HG03432 (cell line): Measurements from ENCODE around the gene DUX4.
A peak's percentile ranks its signal among the peaks of the same experiment; 100 is the strongest.
"Not testable (repeated sequence)": the region's sequence is repeated elsewhere in the genome, so short reads cannot be mapped to it uniquely, and the experiment has no call there.

ENCODE experiments used
- ATAC-seq: cut with Tn5 transposase; IDR thresholded peaks from one replicate; pipeline ENCODE4 v1.9.1; 2021; ENCODE audit warnings: mild to moderate bottlenecking, moderate library complexity; ENCODE audit not compliant: unreplicated experiment

DUX4 gene

DNA sequence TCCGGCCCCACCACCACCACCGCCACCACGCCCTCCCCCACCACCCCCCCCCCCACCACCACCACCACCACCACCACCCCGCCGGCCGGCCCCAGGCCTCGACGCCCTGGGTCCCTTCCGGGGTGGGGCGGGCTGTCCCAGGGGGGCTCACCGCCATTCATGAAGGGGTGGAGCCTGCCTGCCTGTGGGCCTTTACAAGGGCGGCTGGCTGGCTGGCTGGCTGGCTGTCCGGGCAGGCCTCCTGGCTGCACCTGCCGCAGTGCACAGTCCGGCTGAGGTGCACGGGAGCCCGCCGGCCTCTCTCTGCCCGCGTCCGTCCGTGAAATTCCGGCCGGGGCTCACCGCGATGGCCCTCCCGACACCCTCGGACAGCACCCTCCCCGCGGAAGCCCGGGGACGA, at the start of gene DUX4:
Gene DUX4 (plus strand): TSS at position 347 of the 400 bp plus-strand sequence. CDS start 0 bp downstream, at position 347.
- ATAC-seq = not testable (repeated sequence)

GRCh38 chr4:190175436-190175835, 1.9 kb downstream of the DUX4 start:
- not testable (repeated sequence) for ATAC-seq

DNA sequence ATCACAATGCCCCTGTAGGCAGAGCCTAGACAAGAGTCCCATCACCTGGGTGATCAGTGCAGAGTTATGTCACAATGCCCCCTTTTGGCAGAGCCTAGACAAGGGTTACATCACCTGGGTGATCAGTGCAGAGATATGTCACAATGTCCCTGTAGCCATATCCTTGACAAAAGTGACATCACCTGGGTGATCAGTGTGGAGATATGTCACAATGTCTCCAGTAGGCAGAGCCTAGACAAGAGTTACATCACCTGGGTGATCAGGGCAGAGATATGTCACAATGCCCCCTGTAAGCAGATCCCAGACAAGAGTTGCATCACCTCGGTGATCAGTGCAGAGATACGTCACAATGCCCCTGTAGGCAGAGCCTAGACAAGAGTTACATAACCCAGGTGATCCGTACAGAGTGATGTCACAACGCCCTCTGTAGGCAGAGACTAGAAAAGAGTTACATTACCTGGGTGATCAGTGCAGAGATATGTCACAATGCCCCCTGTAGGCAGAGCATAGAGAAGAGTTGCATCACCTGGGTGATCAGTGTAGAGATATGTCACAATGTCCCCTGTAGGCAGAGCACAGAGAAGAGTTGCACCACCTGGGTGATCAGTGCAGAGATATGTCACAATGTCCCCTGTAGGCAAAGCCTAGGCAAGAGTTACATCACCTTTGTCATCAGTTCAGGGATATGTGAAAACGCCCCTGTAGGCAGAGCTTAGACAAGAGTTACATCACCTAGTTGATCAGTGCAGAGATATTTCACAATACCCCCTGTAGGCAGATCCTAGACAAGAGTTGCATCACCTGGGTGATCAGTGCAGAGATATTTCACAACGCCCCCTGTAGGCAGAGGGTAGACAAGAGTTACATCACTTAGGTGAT, 4.4 kb downstream of the DUX4 start:
- not testable (repeated sequence) for ATAC-seq

DNA sequence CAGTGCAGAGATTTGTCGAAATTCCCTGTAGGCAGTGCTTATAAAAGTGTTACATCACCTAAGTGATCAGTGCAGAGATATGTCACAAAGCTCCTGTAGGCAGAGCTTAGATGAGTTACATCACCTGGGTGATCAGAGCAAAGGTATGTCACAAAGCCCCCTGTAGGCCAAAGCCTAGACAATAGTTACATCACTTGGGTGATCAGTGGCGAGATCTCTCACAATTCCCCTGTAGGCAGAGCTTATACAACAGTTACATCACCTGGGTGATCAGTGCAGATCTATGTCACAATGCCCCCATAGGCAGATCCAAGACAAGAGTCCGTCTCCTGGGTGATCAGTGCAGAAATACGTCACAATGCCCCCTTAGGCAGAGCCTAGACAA, 5.0 kb downstream of the DUX4 start:
- ATAC-seq = not testable (repeated sequence)

GRCh38 chr4:190179030-190179739, 5.6 kb downstream of the DUX4 start:
- ATAC-seq = peak; percentile 61

DNA sequence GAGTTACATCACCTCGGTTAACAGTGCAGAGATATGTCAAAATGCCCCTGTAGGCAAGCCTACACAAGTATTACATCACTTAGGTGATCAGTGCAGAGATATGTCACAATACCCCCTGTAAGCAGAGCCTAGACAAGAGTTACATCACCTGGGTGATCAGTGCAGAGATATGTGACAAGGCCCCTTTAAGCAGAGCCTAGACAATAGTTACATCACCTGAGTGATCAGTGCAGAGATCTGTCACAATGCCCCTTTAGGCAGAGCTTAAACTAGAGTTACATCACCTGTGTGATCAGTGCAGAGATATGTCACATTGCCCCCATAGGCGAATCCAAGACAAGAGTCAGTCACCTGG, 6.1 kb downstream of the DUX4 start:
- peak; percentile 36 for ATAC-seq

DNA sequence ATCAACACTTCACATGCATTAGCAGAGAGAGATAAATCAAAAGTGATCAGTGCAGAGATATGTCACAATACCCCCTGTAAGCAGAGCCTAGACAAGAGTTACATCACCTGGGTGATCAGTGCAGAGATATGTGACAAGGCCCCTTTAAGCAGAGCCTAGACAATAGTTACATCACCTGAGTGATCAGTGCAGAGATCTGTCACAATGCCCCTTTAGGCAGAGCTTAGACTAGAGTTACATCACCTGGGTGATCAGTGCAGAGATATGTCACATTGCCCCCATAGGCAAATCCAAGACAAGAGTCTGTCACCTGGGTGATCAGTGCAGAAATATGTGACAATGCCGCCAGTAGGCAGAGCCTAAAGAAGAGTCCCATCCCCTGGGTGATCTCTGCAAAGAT, 7.4 kb downstream of the DUX4 start:
- not testable (repeated sequence) for ATAC-seq

- ATAC-seq = not testable (repeated sequence)
Measured at GRCh38 chr4:190181481-190182100, 8.0 kb downstream of the DUX4 start.

DNA sequence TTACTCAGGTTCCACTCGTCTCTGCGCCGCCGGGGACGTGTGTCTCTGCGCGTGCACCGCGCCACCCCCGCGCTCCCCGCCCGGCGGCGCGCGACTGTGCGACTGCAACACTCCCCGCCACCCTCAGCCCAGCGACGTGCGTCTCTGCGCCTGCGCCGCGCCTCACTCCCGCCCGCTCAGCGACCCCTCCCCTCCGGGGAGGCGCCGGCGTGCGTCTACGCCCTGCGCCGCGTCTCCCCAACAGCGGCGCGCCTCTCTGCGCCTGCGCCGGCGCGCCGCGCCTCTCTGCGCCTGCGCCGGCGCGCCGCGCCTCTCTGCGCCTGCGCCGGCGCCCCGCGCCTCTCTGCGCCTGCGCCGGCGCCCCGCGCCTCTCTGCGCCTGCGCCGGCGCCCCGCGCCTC, 29.9 kb downstream of the DUX4 start:
- not testable (repeated sequence) for ATAC-seq
